NCI-H2171 treated with DMSO at 0.1 percent for 48 hours (cell line): Measurements from ENCODE around the gene DDX52.
A peak's percentile ranks its signal among the peaks of the same experiment; 100 is the strongest.
"Not testable (repeated sequence)": the region's sequence is repeated elsewhere in the genome, so short reads cannot be mapped to it uniquely, and the experiment has no call there.

ENCODE experiments used
- DNase-seq: peaks from one replicate; lab custom pipeline; 2025; lab: John Stamatoyannopoulos, UW

The DDX52 gene

DNA sequence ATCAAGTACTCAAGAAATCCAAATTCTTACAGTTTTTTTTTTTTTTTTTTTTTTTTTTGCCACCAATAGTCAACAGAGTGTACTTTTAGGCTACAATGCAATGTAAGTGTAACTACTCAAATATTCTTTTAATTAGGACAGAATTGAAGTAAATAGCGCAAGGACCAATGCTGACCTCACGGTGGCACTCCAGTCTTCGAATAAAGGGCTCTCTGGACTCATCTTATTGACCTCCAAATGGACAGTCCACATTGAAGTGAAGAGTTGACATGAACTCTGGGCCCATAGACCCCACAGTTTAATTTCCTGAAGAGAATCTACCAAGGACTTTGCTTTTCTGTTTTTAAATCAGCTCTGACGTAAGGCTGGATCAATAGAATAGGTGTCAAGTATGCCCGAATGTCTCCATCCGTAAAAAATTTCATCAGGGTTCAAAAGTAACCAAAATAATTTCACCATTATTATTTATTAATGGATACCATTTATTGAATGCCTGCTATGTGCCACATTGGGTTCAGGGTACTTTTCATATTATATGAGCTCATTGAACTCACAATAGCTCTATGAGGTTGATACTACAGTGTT is 7.3 kb upstream of the DDX52 start:
- DNase-seq, result no peak

DNA sequence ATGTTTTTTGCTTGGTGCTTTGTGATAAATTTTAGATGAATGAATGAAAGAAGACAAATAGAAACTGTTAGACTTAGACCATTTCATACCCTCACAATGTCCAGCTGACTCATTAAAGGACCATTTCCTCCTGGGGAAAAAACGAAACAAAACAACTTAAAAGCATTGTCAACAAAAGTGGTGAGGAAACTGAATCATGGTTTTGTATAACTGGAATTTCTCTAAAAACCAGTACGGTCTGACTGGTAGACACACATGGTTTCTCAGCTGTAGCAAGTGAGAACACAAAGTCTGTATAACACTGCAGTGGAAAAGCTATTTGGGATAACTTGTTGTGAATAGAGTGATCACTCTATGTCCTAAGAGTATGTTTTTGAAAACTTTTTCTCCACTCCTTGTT is 5.3 kb upstream of the DDX52 start:
- DNase-seq, result no peak

DNA sequence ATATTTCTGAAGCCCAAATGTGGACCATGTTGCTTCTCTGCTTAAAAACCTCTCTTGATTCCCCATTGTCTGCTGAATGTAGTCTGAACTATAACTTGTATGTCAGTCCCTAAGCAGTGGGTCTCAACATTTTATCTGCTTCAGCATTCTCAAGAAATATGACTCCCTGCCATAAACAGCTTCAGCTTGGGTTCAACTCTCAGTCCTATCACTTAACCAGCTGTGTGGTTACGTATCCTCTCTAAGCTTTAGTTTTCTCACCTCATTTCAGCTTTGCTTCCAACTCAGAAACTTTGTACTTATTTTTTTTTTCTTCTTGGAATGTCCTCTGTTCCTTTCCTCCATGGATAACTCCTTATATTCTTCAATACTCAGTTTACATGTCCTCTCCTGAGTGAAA is 4.6 kb upstream of the DDX52 start:
- no peak for DNase-seq

DNA sequence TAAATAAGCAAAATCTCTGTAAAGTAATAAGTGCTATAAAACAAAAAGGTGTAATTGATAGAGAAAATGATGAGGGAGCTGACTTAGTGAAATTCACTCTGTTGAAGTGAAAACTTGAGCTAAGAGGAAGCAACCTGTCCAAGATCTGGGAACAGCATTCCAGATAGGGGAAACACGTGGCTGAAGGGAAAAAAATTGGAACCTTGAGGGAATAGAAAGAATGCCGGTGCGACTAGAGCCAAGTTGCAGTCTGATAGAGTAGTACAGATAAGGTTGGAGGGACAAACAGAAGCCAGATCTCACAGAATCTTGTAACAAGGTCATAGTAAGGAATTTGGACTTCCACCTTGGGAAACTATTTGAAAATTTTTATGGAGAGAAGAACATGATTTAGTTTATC is 623 bp upstream of the DDX52 start:
- peak; percentile 52 for DNase-seq

DNA sequence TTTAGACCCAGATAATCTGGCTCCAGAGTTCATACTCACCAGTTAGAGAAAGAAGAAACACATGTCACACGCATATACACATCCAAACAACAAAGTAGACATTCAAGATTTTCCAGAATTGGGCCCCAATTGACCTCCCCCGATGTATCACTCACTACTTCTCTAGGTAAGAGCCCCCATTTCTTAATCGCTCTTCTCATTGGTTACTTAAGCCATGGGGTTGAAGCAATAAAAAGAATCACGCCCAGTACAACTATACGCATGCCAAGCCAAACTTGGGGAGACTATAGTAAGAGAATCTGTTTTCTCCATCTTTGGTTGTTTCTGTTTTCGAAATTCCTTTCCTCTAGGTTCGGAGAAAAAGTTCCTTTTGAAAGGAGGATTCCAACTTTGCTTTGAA is 565 bp downstream of the DDX52 start:
- DNase-seq, result peak; percentile 17

DNA sequence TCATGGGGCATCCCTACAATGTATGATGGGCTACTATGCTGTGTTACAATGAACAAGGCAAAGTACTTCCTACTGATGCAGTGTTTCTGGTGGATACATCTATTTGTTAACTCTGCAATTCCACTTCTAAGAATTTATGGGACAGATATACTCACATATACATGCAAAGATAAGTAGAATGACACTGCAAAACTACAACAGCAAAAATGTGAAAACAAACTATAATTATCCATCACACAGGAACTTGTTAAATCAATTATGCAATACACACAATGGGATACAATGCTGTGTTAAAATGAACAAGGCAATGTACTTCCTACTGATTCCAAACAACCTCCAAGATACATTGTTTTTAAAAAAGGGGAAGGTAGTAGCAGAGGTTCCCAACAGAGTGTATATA is 3.2 kb downstream of the DDX52 start:
- DNase-seq, result no peak

DNA sequence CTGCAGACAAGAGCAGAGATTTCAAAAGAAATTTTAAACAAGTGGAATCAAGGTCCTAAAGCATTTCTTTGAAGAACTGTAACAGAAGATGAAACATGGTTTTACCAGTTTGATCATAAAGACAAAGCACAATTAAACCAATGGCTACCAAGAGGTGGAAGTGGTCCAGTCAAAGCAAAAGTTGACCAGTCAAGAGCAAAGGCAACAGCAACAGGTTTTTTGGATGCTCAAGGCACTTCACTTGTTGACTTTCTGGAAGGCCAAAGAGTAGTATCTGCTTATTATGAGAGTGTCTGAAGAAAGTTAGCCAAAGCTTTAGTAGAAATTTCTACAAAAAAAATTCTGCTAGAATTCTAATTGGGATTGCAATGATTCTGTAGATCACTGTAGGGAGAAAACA is 5.3 kb downstream of the DDX52 start:
- no peak for DNase-seq

DNA sequence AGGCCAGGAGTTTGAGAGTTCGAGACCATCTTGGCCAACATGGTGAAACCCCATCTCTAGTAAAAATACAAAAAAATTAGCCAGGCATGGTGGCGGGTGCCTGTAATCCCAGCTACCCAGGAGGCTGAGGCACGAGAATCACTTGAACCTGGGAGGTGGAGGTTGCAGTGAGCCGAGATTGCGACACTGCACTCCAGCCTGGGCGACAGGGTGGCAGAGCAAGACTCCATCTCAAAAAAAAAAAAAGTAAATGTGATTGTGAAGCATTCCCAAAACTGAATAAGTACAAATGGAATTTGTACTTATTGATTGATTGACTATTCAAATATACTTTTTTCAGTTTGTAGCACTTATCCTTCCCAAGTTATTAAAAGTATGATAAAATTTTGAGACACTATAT is 26.8 kb downstream of the DDX52 start:
- DNase-seq, result not testable (repeated sequence)

DNA sequence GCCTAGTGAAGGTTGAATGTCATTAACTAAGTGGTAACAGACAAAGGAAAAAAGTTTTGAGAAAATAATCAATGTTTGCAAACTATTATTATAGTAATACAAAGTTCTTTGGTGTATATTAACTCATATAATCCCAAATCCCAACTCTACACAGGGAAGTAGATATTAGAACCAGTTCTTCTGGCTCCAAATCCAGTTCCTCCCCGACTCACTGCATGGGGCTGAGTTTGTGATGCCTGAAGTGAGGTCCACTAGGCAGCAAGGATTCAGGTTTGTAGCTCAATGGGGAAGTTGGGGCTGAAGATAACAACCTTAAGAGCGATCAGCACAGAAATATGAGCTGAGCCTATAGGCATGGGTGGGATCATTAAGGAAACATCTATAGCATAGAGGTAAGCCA is 28.4 kb downstream of the DDX52 start:
- DNase-seq, result no peak

DNA sequence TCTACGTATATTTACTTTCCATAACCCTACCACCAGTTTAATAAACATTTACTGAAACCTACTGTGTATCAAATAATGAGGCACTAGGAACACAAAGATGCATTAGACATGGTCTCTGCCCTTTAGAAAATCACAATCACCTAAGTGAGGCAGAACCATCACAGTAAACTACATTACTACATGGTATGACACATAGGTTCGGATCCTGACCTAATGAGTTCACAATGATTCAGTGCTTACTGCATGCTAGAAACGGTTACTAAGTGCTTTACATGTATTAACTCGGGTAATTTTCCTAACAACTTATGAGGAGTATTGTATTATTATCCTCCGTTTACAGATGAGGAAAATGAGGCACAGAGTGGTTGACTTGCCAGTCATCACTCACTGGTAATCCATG is 28.9 kb downstream of the DDX52 start:
- DNase-seq, result no peak

DNA sequence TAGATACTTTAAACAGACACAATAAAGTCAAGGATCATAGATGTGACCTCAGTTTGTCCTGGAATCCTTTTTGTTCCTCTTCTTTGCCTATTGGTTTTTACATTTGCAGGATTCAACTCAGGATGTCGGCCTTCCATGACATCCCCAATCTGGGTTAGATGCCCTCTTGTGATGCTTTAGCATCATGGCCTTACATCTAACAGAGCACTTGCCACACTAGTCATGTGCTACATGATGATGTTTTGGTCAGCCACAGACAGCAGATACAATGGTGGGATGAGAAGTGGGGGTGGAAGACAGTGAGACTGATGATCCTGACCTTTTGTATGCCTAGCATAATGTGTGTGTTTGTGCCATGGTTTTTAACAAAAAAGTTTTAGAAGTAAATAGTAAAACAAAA is 32.3 kb downstream of the DDX52 start:
- DNase-seq, result no peak

DNA sequence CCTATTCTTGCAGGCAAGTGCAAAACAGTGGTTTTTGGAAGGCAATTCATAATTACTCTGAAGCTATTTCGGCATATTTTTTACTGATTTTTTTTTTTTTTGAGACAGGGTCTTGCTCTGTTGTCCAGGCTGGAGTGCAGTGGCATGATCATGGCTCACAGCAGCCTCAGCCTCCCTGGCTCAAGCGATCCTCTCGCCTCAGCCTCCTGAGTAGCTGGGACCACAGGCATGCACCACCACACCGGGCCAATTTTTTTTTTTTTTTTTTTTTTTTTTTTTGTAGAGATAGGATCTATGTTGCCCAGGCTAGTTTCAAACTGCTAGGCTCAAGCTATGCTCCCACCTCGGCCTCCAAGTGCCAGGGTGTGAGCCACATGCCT is 33.2 kb downstream of the DDX52 start:
- DNase-seq, result not testable (repeated sequence)

DNA sequence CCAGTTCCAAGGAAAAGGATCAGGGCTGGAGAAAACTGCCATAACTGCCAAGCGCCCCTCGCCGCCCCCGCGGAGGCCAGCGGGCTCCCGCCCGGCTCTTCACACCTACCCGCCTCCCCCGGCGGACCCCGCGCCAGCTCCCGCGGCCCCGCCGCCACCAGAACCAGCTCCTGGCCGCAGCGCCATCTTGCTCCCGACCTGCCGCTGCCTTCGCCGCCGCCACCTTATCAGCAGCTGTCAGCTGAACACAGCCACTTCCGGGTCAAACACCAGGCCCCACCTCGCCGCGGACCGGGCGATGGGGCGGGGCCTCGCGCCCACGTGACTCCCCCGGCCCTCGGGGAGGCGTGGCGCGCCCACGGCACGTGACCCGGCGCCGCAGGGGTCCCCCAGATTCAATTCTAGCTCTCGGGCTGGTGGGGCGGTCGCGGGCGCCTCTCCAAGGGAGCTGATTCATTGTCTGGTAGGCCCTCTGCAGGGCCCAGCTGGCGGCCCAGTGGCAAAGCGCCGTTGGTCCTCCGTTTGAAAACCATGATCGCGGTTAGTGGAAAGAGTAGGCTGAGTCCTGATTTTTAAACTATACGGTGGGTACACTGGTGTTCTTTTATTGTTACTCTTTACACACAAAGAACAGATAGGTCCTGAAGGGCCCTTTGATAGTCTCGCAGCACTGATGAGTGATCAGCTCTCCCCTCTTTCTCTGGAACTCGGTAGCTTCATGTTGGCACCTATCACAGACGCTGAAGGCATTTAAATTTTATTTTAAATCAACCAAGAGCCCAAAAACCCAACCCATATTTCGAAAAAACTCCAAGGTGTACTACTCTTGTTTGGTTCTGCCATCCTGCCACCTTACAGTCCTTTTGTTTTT is 33.8 kb downstream of the DDX52 start, which contains the start of gene SYNRG:
TSS of gene SYNRG (minus strand) at position 249 of the 871 bp plus-strand sequence. CDS start at position 186, 63 bp downstream.
- DNase-seq, result peak; percentile 95

DNA sequence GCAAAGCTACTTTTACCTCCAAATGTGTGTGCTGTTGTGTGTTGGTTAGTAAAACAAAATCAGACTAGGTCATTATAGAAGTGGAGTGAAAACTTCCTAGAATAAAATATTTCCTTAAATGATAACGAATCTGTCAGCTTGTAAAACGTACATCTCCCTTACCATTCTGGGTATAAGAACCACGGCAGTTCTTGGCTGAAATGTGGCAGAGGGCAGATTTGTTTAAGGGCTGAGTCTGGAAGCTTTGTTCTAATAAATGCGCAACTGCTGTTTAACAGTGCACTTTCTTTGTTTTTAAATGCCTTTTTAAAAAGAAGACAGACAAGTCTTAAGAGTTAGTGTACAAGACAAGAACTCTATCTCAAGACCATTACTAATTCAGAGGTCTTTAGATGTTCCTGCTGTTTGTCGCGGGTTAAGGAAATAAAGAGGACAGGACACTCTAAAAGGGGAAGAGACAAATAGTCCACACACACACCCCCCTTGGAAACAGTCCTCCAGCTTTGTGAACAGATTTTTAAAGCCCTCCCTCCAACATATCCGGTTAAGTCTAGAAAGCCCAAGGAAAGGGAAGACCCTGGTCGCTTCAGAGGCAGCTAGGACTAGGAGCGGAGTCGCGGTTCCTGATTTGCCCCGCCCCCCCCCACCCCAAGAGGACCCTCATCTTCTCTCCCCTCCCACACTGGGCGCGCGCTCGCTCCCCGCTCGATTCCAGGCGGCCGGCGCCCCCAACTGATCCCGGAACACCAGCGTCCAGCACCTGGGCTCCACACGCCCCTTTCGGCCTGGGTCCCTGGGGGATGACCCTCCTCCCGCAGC is 34.7 kb downstream of the DDX52 start:
- peak; percentile 65 for DNase-seq

DNA sequence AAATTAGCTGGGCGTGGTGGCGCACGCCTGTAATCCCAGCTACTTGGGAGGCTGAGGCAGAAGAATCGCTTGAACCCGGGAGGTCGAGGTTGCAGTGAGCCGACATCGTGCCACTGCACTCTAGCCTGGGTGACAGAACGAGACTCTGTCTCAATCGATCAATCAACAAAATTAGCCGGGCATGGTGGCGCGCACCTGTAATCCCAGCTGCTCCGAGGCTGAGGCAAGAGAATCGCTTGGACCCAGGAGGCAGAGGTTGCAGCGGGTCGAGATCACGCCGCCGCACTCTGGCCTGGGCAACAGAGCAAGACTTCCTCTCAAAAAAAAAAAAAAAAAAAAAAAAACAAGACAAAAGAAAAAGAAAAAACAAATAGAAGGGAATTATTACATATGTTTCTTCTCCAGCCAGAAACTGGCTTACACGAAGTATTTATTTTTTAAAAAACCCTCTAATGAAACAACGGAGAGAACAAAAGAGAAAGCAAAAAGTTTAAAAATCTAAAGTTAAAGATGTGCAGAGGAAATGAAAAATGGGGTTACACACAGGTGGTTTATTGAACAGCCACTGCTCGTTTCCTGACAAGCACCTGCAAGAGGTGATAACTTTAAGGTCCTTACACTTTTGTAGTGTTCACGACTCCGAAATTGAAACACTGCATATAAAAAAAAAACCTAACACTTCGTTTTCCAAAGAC is 35.5 kb downstream of the DDX52 start:
- DNase-seq, result no peak

DNA sequence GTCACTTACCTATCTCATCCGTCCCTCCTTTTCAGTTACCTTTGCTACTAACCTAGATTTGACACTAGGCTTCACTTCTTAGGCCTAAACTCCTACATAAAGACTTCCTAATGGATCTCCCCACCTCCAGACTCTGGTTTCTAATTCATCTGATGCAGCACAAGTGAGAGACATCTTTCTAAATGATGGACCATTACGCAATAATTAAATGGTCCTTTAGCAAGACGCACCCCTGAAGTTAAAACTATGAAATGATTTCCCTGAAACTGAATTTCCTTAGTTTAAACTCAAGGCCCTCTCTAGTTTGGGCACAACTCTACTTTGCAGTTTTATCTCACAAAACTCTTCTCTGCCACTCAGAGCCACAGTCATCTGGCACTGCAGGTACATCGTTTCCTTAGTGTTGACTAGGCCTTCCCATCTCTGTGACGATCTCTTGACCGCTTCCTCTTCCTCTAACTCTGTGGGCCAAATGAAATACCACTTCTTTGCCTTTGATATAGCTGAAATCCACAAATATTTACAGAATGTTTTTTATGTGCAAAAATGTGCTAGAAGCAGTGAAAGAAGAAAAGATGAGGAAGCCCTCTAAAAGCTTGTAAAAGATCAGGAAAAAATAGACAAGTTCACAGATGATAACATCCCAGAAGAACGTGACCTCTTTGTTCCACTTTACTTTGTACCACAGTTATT is 37.3 kb downstream of the DDX52 start:
- no peak for DNase-seq

DNA sequence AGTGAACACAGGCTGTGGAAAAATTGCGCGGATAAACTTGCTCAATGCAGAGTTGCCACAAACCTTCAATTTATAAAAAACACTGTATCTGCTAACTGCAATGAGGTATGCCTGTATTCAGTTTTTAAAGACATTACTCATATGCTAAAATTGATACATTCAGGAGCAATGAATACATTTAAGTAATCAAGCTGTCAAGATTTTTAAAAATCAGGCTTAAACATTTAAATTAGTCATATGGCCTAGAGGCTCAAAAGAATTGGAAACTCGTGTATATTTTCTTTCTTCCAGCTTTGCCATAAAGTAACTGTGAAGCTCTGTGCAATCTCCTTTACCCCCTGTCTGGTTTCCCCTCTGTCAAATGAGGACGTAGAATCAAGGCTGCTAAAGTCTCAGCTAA is 38.2 kb downstream of the DDX52 start:
- DNase-seq, result no peak

DNA sequence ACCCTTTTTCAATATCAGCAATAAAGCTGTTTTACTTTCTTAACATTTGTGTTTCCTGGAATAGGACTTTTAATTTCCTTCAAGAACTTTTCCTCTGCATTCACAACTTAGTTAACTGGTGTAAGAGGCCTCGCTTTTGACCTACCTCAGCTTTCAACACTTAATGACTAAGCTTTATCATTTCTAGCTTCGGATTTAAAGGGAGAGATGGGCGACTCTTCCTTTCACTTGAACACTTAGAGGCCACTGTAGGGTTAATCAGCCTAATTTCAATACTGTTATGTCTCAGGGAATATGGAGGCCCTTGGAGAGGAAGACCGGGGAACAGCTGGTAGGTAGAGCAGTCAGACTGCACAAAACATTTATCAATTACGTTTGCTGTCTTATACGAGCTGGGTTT is 38.7 kb downstream of the DDX52 start:
- no peak for DNase-seq

DNA sequence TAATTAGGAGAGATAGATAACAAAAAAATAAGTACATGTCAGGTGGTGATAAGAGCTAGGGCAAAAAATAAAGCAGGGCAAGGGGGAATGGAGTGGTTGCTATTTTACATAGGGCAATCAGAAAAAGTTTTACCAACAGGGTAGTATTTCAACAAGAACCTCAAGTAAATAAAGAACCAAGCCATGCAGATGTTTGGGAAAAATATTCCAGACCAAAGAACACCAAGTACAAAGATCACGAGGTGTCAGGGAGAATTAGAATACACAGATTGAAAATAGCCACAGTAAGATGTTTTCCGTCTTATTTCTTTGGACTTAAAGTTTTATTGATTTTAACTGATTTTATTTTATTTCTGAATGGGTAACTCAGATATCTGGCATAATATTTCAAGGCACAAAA is 45.1 kb downstream of the DDX52 start:
- DNase-seq, result no peak

DNA sequence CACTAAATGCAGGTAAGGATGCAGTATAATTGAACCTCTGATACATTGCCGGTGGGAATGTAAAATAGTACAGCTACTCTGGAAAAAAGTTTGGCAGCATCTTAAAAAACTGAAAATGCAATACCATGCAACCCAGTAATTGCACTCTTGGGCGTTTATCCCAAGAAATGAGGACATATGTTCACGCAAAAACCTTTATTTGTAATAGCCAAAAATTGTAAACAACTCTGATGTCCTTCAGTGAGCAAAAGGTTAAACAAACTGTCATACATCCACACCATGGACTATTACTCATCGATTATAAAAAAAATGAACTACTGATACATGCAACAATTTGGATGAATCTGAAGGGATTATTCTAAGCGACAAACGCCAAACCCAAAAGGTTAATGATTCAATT is 51.0 kb downstream of the DDX52 start:
- DNase-seq, result no peak

DNA sequence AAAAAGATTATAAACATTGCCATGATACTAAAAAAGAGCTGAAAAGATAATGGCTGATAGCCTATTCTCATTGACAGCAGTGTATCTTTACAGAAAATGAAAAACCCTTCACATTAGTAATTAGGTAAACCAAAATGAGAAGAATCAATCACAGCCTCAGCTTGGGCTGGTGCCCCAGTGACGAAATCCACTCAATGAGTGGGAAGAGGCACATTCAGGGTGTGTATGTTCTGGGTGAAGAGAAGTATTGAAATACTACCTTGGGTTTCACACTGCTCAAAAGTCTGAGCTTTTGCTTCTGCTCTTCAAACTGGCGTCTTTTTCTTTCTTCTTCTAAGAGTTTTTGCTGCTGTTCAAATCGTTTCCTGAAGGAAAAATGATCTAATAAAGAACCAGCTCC is 58.2 kb downstream of the DDX52 start:
- no peak for DNase-seq

DNA sequence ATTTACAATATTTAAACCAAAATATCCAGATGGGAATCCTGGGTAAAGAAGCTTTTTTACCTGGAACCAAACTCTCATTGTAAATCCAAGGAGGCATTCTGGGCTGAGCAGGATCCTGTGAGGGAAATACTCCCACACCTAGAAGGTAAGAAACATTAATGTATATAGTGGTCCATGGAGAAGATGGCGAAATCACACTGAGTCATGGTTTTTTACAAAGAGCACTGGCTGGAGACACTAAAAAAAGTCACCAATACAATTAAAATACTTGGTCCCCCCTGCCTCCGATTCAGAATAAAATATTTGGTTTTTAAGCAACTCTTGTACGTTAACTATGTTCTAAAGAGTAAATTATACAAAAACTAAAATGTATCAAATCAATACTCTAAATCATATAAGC is 67.0 kb downstream of the DDX52 start:
- no peak for DNase-seq
